ENCODE measurements around the gene FGD4.

Gene FGD4

GRCh38 chr12:32399370-32400113 is at the start of gene FGD4:
Gene FGD4 (plus strand): TSS chr12:32399558.
- Mint-ChIP-seq H3K27me3 (peaks cover 30% of the 10 kb centered on the region), H3K9me3 (no peaks in the 10 kb centered on the region), H3K27ac (no peak within 1 kb of the TSS), H3K36me3 (no peaks in the 10 kb centered on the region), H3K4me1 (peaks cover 6% of the 10 kb centered on the region), H3K4me3 (peak within 1 kb of the TSS; percentile 91)

GRCh38 chr12:32353540-32353939 is 45.8 kb upstream of the FGD4 start:
- Mint-ChIP-seq H3K4me1 (no peaks in the 10 kb centered on the region), H3K27me3 (no peaks in the 10 kb centered on the region), H3K36me3 (peaks cover 3% of the 10 kb centered on the region), H3K27ac (no peak overlapping the region), H3K9me3 (no peaks in the 10 kb centered on the region), H3K4me3 (no peak overlapping the region)

- Mint-ChIP-seq H3K4me1 (no peaks in the 10 kb centered on the region), H3K36me3 (peaks cover 1% of the 10 kb centered on the region), H3K4me3 (no peak overlapping the region), H3K27me3 (no peaks in the 10 kb centered on the region), H3K9me3 (no peaks in the 10 kb centered on the region), H3K27ac (no peak overlapping the region)
Observed at GRCh38 chr12:32357601-32358249, 41.6 kb upstream of the FGD4 start.

GRCh38 chr12:32360956-32361355 is 38.4 kb upstream of the FGD4 start:
- Mint-ChIP-seq H3K27ac (no peak overlapping the region), H3K27me3 (no peaks in the 10 kb centered on the region), H3K36me3 (peaks cover 1% of the 10 kb centered on the region), H3K4me3 (no peak overlapping the region), H3K4me1 (no peaks in the 10 kb centered on the region), H3K9me3 (no peaks in the 10 kb centered on the region)

- Mint-ChIP-seq H3K4me1 (no peaks in the 10 kb centered on the region), H3K27ac (no peak overlapping the region), H3K27me3 (no peaks in the 10 kb centered on the region), H3K4me3 (no peak overlapping the region), H3K9me3 (no peaks in the 10 kb centered on the region), H3K36me3 (no peaks in the 10 kb centered on the region)
Observed at GRCh38 chr12:32362892-32363291, 36.5 kb upstream of the FGD4 start.

GRCh38 chr12:32365473-32366064 is 33.8 kb upstream of the FGD4 start:
- Mint-ChIP-seq H3K4me1 (no peaks in the 10 kb centered on the region), H3K27me3 (no peaks in the 10 kb centered on the region), H3K9me3 (no peaks in the 10 kb centered on the region), H3K4me3 (no peak overlapping the region), H3K36me3 (no peaks in the 10 kb centered on the region), H3K27ac (no peak overlapping the region)

GRCh38 chr12:32366714-32367113 is 32.6 kb upstream of the FGD4 start:
- Mint-ChIP-seq H3K4me3 (no peak overlapping the region), H3K27ac (no peak overlapping the region), H3K36me3 (no peaks in the 10 kb centered on the region), H3K9me3 (no peaks in the 10 kb centered on the region), H3K27me3 (no peaks in the 10 kb centered on the region), H3K4me1 (no peaks in the 10 kb centered on the region)

- H3K4me3 Mint-ChIP-seq: no peak overlapping the region
- no peaks in the 10 kb centered on the region for H3K9me3 Mint-ChIP-seq
- H3K27ac Mint-ChIP-seq: no peak overlapping the region
- H3K4me1 Mint-ChIP-seq: no peaks in the 10 kb centered on the region
- H3K36me3 Mint-ChIP-seq: no peaks in the 10 kb centered on the region
- no peaks in the 10 kb centered on the region for H3K27me3 Mint-ChIP-seq
Observed at GRCh38 chr12:32367381-32367780, 32.0 kb upstream of the FGD4 start.

- Mint-ChIP-seq H3K9me3 (no peaks in the 10 kb centered on the region), H3K36me3 (no peaks in the 10 kb centered on the region), H3K27me3 (no peaks in the 10 kb centered on the region), H3K27ac (no peak overlapping the region), H3K4me3 (no peak overlapping the region), H3K4me1 (no peaks in the 10 kb centered on the region)
Observed at GRCh38 chr12:32369202-32369601, 30.2 kb upstream of the FGD4 start.

GRCh38 chr12:32377344-32378055 is 21.9 kb upstream of the FGD4 start:
- Mint-ChIP-seq H3K36me3 (peaks cover 2% of the 10 kb centered on the region), H3K9me3 (no peaks in the 10 kb centered on the region), H3K4me3 (no peak overlapping the region), H3K27ac (no peak overlapping the region), H3K4me1 (no peaks in the 10 kb centered on the region), H3K27me3 (no peaks in the 10 kb centered on the region)

- H3K4me1 Mint-ChIP-seq: no peaks in the 10 kb centered on the region
- no peak overlapping the region for H3K4me3 Mint-ChIP-seq
- H3K9me3 Mint-ChIP-seq: no peaks in the 10 kb centered on the region
- peaks cover 2% of the 10 kb centered on the region for H3K36me3 Mint-ChIP-seq
- no peak overlapping the region for H3K27ac Mint-ChIP-seq
- H3K27me3 Mint-ChIP-seq: no peaks in the 10 kb centered on the region
Observed at GRCh38 chr12:32379213-32379612, 20.1 kb upstream of the FGD4 start.

- H3K36me3 Mint-ChIP-seq: peaks cover 2% of the 10 kb centered on the region
- no peak overlapping the region for H3K27ac Mint-ChIP-seq
- no peak overlapping the region for H3K4me3 Mint-ChIP-seq
- H3K27me3 Mint-ChIP-seq: no peaks in the 10 kb centered on the region
- no peaks in the 10 kb centered on the region for H3K9me3 Mint-ChIP-seq
- H3K4me1 Mint-ChIP-seq: no peaks in the 10 kb centered on the region
Observed at GRCh38 chr12:32379667-32380066, 19.7 kb upstream of the FGD4 start.

GRCh38 chr12:32382226-32382625 is 17.1 kb upstream of the FGD4 start:
- Mint-ChIP-seq H3K27ac (no peak overlapping the region), H3K27me3 (no peaks in the 10 kb centered on the region), H3K36me3 (peaks cover 2% of the 10 kb centered on the region), H3K4me1 (no peaks in the 10 kb centered on the region), H3K9me3 (no peaks in the 10 kb centered on the region), H3K4me3 (no peak overlapping the region)

GRCh38 chr12:32390572-32391219 is 8.7 kb upstream of the FGD4 start:
- Mint-ChIP-seq H3K27ac (no peak overlapping the region), H3K27me3 (peaks cover 7% of the 10 kb centered on the region)

GRCh38 chr12:32395026-32395425 is 4.3 kb upstream of the FGD4 start:
- no peak overlapping the region for H3K4me3 Mint-ChIP-seq
- H3K27me3 Mint-ChIP-seq: peaks cover 18% of the 10 kb centered on the region
- H3K9me3 Mint-ChIP-seq: no peaks in the 10 kb centered on the region
- H3K4me1 Mint-ChIP-seq: peaks cover 5% of the 10 kb centered on the region
- H3K36me3 Mint-ChIP-seq: no peaks in the 10 kb centered on the region
- H3K27ac Mint-ChIP-seq: no peak overlapping the region

More at GRCh38 chr12:32390572-32391219, 8.7 kb upstream of the FGD4 start:
- H3K9me3 Mint-ChIP-seq: no peaks in the 10 kb centered on the region
- no peaks in the 10 kb centered on the region for H3K36me3 Mint-ChIP-seq
- H3K4me1 Mint-ChIP-seq: peaks cover 5% of the 10 kb centered on the region
- H3K4me3 Mint-ChIP-seq: peak overlapping the region; percentile 40
